Hepatic stellate cell (primary cell): ENCODE measurements around the gene TGFA.
A peak's percentile ranks its signal among the peaks of the same experiment; 100 is the strongest.

Experiments used
- DNase-seq: peaks from one replicate; pipeline ENCODE4 v3.0.0; 2011; ENCODE audit warnings: low spot score

The TGFA gene

DNA sequence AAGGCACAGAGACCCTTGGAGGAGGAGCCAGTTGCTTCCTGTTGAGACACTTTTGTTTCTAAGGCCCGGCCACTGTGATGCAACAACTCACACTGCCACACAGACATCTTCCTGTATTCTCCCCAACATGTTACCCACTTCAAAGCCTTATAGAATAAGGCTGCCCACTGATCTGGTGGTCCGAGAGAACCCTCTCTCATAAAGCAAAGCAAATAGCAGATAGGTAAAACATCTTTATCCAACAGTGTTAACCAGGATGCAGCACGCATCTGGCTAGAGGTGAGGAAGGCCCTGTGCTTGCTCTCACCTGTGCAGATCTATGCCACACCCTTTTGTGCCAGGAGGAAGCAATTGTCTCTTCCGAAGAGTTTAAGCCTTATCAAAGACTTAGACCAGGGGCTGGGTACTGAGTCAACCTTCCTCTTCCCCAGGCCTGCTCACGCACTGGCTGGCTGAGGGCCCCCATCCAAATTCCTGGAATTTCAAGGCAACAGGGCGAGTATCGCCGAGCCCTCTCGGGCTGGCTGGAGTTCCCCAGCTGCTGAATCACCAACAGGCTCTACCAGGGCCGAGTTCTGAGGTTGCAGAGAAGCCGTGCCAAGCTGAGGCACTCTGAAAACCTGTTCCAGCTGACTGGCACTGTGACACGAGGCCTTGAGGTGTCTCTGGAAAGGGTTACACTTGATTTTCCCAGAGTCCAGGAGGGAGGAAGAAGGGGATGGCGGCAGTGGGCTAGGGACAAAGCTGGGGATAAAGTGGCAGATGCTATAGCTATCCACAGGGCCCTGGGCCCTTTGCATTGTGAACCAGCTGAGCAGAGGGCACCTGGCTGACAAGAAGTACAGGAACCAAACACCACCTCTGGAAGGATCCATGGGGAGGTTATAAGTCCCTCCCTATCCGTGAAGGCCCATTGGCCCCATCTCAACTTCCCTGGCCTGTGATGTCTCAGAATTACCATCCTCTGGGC, 29.3 kb downstream of the TGFA start:
- DNase-seq = no peak

GRCh38 chr2:70523672-70523995, 30.0 kb downstream of the TGFA start:
- no peak for DNase-seq

- DNase-seq = no peak
Measured at GRCh38 chr2:70522627-70523026, 31.0 kb downstream of the TGFA start.

DNA sequence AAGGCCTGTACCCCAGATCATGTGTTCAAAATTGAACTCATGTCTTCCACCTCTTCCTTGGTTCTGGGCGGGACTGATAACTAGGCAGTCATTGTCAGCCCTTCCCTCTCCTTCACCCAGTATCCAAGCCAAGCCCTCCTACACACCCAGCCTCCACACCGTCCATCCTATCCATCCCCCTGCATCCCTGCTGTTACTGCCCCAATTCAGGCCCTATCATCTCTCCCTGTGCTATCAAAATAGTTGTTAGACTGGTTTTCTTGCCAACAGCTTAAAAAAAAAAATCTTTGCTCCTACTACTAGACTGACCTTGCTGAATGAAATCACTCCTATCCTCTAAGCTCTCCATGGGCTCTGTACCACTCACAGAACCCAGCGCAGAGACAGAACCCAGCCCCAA, 32.8 kb downstream of the TGFA start:
- no peak for DNase-seq

GRCh38 chr2:70519453-70519852, 34.2 kb downstream of the TGFA start:
- no peak for DNase-seq

DNA sequence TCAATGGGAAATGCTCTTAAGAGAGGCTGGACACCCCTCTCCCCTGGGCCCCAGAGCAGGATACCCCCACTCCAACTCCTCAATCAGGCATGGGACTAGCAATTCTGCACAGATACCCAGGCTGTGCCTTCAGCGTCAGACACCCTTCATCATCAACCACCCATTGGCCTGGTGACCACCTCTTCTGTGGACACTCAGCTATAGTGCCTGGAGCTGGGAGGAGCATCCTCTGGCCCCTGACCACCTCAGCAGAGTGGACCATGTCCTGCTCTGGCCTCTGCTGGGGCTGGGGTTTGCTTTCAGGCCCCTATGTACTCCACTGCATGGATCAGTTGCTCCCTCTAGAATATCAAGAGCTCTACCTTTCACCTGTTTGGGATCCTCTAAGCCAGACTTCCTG, 35.1 kb downstream of the TGFA start:
- DNase-seq = no peak

GRCh38 chr2:70517804-70518203, 35.8 kb downstream of the TGFA start:
- no peak for DNase-seq

GRCh38 chr2:70516596-70516995, 37.0 kb downstream of the TGFA start:
- DNase-seq = peak; percentile 9

- no peak for DNase-seq
Measured at GRCh38 chr2:70515938-70516337, 37.7 kb downstream of the TGFA start.

GRCh38 chr2:70514612-70515055, 39.0 kb downstream of the TGFA start:
- no peak for DNase-seq

GRCh38 chr2:70513738-70514137, 39.9 kb downstream of the TGFA start:
- no peak for DNase-seq

- no peak for DNase-seq
Measured at GRCh38 chr2:70511971-70512729, 41.5 kb downstream of the TGFA start.

- DNase-seq = no peak
Measured at GRCh38 chr2:70510313-70510712, 43.3 kb downstream of the TGFA start.

DNA sequence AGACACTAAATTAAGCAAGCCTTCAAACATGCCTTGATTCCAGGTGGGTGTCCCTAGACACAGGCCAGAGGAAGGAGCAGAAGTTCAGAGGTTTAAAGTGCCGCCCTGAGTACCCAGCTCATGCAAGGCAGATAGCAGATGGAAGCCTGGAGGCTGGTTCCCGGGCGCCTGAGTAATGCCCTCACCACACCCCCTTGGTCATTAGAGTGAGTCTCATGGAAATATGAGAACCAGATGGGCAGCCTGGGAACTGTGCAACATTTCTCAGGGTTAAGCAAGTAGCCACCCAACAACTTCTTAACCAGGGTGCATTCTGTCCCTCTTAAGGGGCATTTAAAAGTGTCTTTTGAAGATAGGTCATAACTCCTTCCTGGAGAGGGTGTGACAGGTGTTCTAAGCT, 44.1 kb downstream of the TGFA start:
- DNase-seq = no peak

DNA sequence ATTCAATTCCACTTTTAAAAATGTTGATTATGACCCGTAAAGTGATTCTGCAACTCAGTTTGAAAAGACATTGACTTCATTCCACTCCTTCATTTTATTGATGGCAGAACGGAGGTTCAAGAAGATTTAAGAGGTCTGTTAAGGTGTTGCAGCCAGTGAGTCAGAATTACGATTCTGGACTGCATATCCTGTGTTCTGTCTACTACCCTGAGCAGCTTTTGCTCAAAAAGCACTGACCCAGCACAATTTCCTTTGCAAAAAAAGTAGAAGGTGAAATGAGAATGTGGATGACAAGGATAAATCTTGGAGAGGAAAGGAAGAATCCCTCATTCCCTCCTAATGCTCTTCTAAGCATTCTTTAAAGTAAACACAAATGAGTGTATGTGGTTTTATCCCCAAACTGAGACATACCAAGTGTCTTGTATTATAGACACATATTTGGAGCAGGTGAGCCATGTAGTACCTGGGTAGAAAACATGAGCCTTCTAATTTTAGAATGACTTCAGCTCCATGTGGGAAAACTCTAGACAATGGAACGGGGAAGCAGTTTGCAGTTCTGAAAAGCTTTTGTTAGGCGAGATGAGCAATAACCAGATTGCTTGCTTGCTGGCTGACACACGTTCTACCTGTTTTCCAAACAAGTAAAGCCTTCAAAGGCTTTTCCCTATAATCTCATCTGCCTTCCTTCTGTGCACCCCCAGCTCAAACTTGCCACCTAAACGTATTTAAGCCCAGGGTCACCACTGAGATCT, 44.7 kb downstream of the TGFA start:
- DNase-seq = no peak

DNA sequence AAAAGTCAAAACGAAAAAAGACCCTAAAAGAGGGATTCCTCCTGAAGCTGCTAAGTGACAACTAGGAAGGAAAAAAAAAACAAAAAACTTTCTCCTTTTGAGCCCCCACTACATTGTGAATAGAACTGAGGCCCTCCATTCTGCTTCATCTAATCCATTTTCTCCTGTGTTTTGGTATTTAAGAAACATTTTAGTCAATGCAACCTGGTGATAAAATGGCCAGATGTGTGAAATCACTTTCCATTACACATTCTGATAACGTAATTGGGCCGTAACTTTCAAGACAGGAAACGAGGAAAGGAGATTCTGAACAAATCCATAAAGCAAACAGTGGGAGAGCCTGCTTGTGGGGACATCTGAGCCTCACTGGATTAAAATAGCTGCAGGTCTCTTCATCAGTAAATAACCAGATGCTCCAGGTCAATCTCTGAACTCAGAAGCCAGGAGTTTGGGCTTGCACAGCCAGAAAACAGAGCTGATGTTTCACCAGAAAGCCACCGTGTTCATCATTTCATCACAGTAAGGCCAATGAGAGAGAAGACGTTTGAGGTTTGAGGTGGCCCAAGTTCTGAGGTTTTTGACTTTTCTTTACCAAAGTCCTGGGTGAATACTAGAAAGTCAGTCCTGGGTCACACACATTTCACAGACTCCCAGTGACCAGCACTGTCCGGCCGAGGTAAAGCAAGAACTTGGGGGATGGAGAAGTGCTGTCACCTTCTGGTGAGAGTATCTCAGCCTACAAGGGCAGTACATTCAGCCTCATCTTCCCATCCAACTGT, 47.8 kb downstream of the TGFA start:
- DNase-seq = no peak

DNA sequence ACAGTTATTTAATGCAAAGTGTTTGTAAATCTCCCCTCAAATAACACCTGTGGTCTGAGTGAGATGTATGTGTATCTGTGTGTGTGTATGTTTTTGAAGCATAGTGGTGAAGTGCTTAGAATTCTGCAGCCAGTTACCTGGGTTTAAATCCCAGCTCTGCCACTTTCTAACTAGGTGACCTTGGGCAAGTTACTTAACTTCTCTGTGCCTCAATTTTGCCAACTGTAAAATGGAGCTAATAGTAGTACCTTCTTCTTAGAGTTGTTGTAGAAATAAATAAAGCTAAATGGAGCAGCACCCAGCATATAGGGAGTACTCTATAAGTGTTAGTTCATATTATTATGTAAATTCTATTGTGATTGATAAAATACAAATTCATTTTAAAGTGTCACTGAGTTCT, 48.9 kb downstream of the TGFA start:
- DNase-seq = no peak

- DNase-seq = no peak
Measured at GRCh38 chr2:70503896-70504295, 49.7 kb downstream of the TGFA start.

- no peak for DNase-seq
Measured at GRCh38 chr2:70501728-70502127, 51.9 kb downstream of the TGFA start.

- DNase-seq = no peak
Measured at GRCh38 chr2:70501215-70501614, 52.4 kb downstream of the TGFA start.

GRCh38 chr2:70499253-70499652, 54.4 kb downstream of the TGFA start:
- DNase-seq = no peak

GRCh38 chr2:70498528-70498927, 55.1 kb downstream of the TGFA start:
- DNase-seq = no peak
